ENCODE measurements around the gene KRTAP4-11. TPM values are rescaled to one million over a fixed set of nuclear protein-coding genes. Genes with fewer than 3 reads are reported as not detected.
"Not testable (repeated sequence)": the region's sequence is repeated elsewhere in the genome, so short reads cannot be mapped to it uniquely, and the experiment has no call there.

The KRTAP4-11 gene
- total and polyA plus RNA-seq, 2 donors (not counting 1 experiment from before 2014, with no cell fraction given), result not detected

GRCh38 chr17:41107941-41108450 is 10.2 kb downstream of the KRTAP4-11 start:
- Histone ChIP-seq H3K4me2 (ENCODE audit: extremely low read depth, insufficient read depth, low read length) (no peak overlapping the region), H3K9ac (ENCODE audit: insufficient read depth, low read length) (no peak overlapping the region), H3K36me3 (ENCODE audit: control insufficient read depth, insufficient read depth, low read length) (no peaks in the 10 kb centered on the region), H3K27me3 (ENCODE audit: control insufficient read depth, insufficient read depth, low read length) (no peaks in the 10 kb centered on the region), H2AFZ (ENCODE audit: low read length) (peak overlapping the region; percentile 46), H4K20me1 (ENCODE audit: control insufficient read depth, extremely low read depth, insufficient read depth, low read length) (no peaks in the 10 kb centered on the region), H3K27ac (ENCODE audit: insufficient read depth, low read length) (no peak overlapping the region), H3K79me2 (ENCODE audit: control insufficient read depth, insufficient read depth, low read length) (no peaks in the 10 kb centered on the region), H3K4me3 (replicated peaks in 1 of 4; ENCODE audit: control extremely low read depth in 1 of 4, insufficient read depth in 1 of 4, low read depth in 3 of 4, low read length in 4 of 4) (peak overlapping the region in 1 of 4 experiments; percentile 27), H3K4me1 (ENCODE audit: control insufficient read depth, extremely low read depth, insufficient read depth, low read length) (peaks cover 3% of the 10 kb centered on the region), H3K9me3 (ENCODE audit: control insufficient read depth, insufficient read depth, low read depth, low read length) (no peaks in the 10 kb centered on the region)
- DNase-seq (ENCODE audit: low read depth in 2 of 2), result peak in 1 of 2 donors; percentile 40
- TF ChIP-seq CTCF (conservative IDR thresholded peaks at IDR 0.05 in 1 of 2, IDR thresholded peaks at IDR 0.05 in 1 of 2; ENCODE audit: low read depth in 1 of 2, low read length in 2 of 2) (no peak), EZH2 (IDR thresholded peaks at IDR 0.05; ENCODE audit: low read length, missing control alignments) (no peak)

DNA sequence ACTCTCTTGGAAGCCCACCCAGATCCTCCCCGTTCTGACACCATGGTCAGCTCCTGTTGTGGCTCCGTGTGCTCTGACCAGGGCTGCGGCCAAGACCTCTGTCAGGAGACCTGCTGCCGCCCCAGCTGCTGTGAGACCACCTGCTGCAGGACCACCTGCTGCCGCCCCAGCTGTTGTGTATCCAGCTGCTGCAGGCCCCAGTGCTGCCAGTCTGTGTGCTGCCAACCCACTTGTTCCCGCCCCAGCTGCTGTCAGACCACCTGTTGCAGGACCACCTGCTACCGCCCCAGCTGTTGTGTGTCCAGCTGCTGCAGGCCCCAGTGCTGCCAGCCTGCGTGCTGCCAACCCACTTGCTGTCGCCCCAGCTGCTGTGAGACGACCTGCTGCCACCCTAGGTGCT is 12.8 kb downstream of the KRTAP4-11 start, which contains the start of gene KRTAP4-9:
Gene KRTAP4-9, plus strand, starts transcription at position 43 of the 400 bp plus-strand sequence. Its CDS starts 0 bp downstream, at position 43.
- not testable (repeated sequence) for DNase-seq (ENCODE audit: low read depth in 2 of 2); H3K36me3 ChIP-seq (ENCODE audit: control insufficient read depth, insufficient read depth, low read length); H3K4me2 ChIP-seq (ENCODE audit: extremely low read depth, insufficient read depth, low read length); H2AFZ ChIP-seq (ENCODE audit: low read length); H3K4me1 ChIP-seq (ENCODE audit: control insufficient read depth, extremely low read depth, insufficient read depth, low read length); H3K27me3 ChIP-seq (ENCODE audit: control insufficient read depth, insufficient read depth, low read length); H3K79me2 ChIP-seq (ENCODE audit: control insufficient read depth, insufficient read depth, low read length); H3K9ac ChIP-seq (ENCODE audit: insufficient read depth, low read length); H3K9me3 ChIP-seq (ENCODE audit: control insufficient read depth, insufficient read depth, low read depth, low read length); H3K4me3 ChIP-seq (replicated peaks in 1 of 4; ENCODE audit: control extremely low read depth in 1 of 4, insufficient read depth in 1 of 4, low read depth in 3 of 4, low read length in 4 of 4); H3K27ac ChIP-seq (ENCODE audit: insufficient read depth, low read length); H4K20me1 ChIP-seq (ENCODE audit: control insufficient read depth, extremely low read depth, insufficient read depth, low read length)

- not testable (repeated sequence) for H3K4me3 ChIP-seq (replicated peaks in 1 of 4; ENCODE audit: control extremely low read depth in 1 of 4, insufficient read depth in 1 of 4, low read depth in 3 of 4, low read length in 4 of 4); H3K27me3 ChIP-seq (ENCODE audit: control insufficient read depth, insufficient read depth, low read length); H4K20me1 ChIP-seq (ENCODE audit: control insufficient read depth, extremely low read depth, insufficient read depth, low read length); H3K9ac ChIP-seq (ENCODE audit: insufficient read depth, low read length); H3K9me3 ChIP-seq (ENCODE audit: control insufficient read depth, insufficient read depth, low read depth, low read length); H2AFZ ChIP-seq (ENCODE audit: low read length); H3K27ac ChIP-seq (ENCODE audit: insufficient read depth, low read length); H3K36me3 ChIP-seq (ENCODE audit: control insufficient read depth, insufficient read depth, low read length); H3K4me1 ChIP-seq (ENCODE audit: control insufficient read depth, extremely low read depth, insufficient read depth, low read length); H3K79me2 ChIP-seq (ENCODE audit: control insufficient read depth, insufficient read depth, low read length); H3K4me2 ChIP-seq (ENCODE audit: extremely low read depth, insufficient read depth, low read length)
- peak in 1 of 2 donors; percentile 63 for DNase-seq (ENCODE audit: low read depth in 2 of 2)
These were observed 13.7 kb downstream of the KRTAP4-11 start for GRCh38 chr17:41104386-41105038.

DNA sequence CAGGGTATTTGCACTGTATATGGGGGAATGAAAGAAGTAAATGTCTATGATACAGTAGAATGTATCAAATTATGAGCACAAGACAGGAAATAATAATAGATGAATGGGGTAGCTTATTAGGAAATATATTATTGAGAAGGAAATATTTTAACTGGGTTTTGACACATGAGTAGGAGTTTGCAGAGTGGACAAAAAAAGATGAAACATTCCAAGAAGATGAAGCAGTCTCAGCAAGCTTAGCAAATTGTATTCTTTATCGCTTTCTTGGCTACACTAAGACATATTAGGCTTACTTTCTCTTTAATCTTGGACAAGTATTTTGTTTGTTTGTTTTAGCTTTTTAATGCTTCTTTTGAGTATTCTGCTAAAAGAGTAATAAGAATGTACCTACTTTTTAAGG is 14.3 kb downstream of the KRTAP4-11 start:
- Histone ChIP-seq H3K9me3 (ENCODE audit: control insufficient read depth, insufficient read depth, low read depth, low read length) (no peaks in the 10 kb centered on the region), H4K20me1 (ENCODE audit: control insufficient read depth, extremely low read depth, insufficient read depth, low read length) (no peaks in the 10 kb centered on the region), H3K36me3 (ENCODE audit: control insufficient read depth, insufficient read depth, low read length) (no peaks in the 10 kb centered on the region), H2AFZ (ENCODE audit: low read length) (no peak overlapping the region), H3K4me2 (ENCODE audit: extremely low read depth, insufficient read depth, low read length) (no peak overlapping the region), H3K9ac (ENCODE audit: insufficient read depth, low read length) (no peak overlapping the region), H3K4me1 (ENCODE audit: control insufficient read depth, extremely low read depth, insufficient read depth, low read length) (peaks cover 3% of the 10 kb centered on the region), H3K27ac (ENCODE audit: insufficient read depth, low read length) (no peak overlapping the region), H3K79me2 (ENCODE audit: control insufficient read depth, insufficient read depth, low read length) (no peaks in the 10 kb centered on the region), H3K4me3 (replicated peaks in 1 of 4; ENCODE audit: control extremely low read depth in 1 of 4, insufficient read depth in 1 of 4, low read depth in 3 of 4, low read length in 4 of 4) (no peak overlapping the region), H3K27me3 (ENCODE audit: control insufficient read depth, insufficient read depth, low read length) (no peaks in the 10 kb centered on the region)
- DNase-seq (ENCODE audit: low read depth in 2 of 2), result peak in 1 of 2 donors; percentile 21
- no peak for TF ChIP-seq EZH2 (IDR thresholded peaks at IDR 0.05; ENCODE audit: low read length, missing control alignments)
- TF ChIP-seq CTCF (conservative IDR thresholded peaks at IDR 0.05 in 1 of 2, IDR thresholded peaks at IDR 0.05 in 1 of 2; ENCODE audit: low read depth in 1 of 2, low read length in 2 of 2), result no peak
